Activated CD8-positive, alpha-beta memory T cell treated with anti-CD3 and anti-CD28 coated beads, Interleukin-2, amount 50 U/mL, for 1 hour (primary cell): ENCODE data around the gene CRB2.

Experiments
- DNase-seq: peaks from one replicate; pipeline ENCODE4 v3.0.0-alpha.2; 2020; ENCODE audit errors: extremely low read depth

The CRB2 gene

DNA sequence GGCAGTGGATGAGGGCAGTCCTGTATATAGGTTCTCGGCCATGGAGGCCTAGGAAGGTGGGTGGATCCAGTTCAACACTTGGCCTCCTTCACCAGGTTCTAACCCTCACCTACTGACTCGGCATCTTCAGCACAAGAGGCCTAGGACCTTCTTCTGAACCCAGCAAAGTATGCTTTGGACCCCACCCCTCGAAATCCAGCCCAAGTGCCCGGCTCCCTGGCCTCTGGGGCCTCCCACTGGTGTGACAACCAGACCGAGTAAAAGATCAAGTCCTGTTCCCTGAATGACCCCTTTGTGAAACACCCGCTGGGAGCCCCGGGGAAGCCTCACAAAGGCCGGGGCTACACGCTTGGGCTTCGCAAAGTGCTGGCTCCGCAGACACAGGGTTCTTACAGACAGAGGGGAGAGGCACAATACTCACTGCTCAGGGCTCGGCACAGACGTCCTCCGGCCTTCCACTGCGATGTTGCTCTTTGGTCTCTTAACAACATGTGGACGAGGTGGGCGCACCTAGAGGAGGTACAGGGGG lies 47.0 kb downstream of the CRB2 start:
- DNase-seq = no peak

DNA sequence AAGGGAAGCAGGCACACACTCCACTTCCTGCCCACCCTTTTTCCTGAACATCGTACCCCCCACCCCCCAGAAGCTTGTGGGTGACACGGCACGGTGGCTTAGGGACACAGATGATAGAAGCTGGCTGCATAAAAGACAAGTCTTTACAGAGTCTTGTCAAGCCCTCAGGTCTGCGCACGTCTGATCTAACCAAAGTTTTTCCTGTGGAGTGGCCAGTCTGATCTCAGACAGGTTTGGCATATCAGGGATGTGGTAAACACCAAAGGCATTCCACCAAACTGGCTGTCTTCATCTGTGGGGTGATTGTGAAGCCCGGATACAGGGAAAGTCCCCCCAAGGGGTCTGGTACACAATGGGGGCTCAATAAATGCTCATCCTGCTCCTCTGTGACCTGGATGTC lies 50.0 kb downstream of the CRB2 start:
- DNase-seq = no peak

DNA sequence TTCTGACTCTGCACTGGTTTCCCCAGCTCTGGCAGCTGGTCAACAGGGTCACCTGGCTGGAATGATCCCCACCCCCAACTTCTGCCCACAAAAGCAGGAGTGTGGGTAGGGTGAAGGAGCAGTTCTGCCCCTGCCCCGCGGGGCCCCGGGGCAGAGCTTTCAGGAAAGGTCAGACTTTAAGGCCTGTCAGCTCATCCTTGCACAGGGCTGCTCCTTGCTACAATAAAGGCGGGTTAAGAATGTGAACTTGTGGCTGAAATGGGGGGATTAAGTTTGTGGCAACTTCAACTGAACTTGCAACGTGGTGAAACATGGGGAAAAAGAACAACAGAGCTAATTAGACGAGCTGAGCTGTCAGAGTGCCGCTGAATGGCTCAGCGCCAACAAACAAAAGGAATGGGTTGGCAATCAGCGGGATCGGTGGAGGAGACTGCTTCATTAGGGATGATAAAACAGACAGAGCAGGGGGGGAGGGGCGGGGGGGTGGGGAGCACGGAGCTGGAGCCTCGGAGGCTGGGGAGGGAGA lies 50.8 kb downstream of the CRB2 start:
- no peak for DNase-seq

GRCh38 chr9:123407217-123407851 lies 51.3 kb downstream of the CRB2 start:
- no peak for DNase-seq

DNA sequence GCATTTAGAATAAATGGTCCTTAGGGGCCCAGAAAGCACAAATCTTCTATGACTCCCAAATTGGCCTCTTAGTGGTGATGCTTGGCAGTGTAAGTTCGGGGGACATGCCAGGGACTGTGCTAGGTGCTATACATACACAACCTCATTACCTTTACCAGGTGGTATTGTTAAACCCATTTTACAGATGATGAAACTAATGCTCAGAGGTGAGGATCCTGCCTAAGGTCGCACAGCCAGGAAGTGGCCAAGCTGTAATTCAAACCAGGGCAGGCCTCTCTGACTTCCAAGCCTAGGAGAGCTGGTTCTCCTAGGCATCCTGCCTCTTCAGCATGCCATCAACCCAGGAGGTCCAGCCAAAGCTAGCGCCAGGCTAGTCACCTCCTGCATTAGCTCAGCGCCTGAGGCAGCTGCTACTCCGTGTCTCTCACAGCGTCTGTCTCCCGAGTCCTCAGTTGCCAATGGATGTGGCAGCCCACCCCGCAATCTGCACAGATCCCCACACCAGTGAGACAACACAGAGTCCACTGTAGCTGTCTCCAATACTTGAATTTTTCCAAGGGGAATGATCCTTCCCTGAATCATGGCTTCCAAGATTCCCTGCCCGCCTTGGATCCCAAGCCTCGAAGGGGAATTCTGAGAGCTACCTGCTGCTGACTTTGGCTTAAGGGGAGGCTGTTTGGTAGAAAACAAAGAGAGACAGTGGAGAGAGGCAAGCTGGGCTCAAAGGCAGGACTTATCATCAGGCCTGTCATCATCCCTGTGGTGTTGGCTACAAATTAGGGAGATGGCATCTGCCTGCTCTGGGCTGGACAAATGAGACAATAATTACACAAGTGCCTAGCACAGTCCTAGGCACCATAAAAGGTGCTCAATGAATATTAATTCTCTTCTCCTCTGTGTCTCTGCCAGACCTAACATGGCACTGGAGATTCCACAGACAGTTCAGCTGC lies 52.6 kb downstream of the CRB2 start:
- DNase-seq = no peak

DNA sequence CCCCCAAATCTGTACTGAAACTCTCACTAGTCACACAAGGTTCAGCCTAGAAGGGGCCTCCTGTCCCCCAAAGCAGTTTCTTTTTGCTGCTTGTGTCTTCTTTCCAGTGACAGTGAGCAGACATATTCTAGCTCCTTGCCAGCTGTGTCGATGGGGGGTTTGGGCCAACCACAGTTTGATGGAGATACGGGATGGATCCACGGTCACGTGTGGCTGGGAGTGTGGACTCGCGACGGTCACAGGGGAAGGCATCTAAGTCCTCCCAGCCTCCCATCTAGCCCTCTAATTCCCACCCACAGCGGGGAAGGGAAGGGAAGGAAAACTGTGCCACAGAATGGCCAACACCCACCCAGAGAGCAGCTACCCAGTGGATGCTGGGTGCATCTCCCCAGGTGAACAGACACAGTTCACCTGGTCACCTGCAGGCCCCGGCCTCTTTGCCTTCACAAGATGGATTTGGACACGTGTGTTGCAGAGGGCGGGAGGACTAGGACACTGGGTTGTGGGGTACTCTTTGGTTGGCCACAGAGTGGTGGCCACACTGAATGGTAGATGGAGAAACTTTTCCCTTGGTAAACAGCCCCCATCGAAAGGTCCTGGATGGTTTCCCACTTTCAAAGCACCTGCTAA lies 54.4 kb downstream of the CRB2 start:
- DNase-seq = no peak

- DNase-seq = no peak
These were observed 55.2 kb downstream of the CRB2 start for GRCh38 chr9:123411191-123411590.

DNA sequence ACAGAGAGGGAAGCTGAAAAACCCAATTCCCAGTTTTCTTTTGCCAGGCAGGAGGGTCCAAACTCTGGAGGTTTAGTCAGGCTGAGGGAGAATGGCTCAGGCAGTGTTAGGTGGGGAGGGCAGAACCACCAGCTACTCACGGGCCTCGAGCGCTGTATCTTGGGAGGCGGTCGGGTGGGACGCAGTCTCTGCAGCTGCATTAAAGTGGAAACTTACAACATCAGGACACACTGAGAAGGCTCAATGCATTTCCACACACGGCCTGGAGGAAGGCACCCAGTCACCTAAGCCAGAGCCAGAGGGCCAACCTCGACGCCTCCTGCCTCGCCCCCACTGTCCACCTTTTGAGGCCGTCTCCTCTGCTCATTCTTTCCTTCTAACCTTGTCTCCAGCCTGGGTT lies 55.6 kb downstream of the CRB2 start:
- no peak for DNase-seq

DNA sequence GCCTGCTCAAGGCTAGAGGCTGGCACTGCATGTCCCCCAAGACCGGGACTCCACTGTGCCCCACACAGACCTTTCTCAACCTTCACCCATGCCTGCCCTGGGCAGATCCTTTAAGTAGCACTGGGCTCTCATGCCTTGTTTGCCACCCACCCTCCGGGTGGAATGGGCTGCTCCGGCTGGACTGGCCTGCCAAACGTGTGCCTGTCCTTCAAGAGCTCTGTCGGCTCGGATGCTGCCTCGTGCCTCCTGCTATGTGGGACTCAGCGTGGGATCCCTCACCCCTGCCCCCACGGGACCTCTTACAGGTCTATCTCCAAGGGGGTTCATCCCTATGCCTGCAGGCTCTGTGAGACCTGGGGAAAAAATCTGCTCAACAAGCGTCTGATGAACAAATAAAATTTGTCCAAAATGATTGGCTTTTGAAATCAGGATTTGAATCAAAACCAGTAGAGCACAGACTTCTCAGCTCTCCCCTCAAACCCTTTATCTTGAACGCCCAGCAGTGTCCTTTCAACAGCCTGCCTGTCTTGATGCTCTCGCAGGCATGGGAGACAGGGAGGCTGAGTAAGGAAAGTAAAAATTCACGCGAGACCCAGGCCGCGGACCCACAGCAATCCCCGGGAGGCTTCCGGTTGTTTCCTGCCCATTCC lies 56.3 kb downstream of the CRB2 start:
- no peak for DNase-seq

DNA sequence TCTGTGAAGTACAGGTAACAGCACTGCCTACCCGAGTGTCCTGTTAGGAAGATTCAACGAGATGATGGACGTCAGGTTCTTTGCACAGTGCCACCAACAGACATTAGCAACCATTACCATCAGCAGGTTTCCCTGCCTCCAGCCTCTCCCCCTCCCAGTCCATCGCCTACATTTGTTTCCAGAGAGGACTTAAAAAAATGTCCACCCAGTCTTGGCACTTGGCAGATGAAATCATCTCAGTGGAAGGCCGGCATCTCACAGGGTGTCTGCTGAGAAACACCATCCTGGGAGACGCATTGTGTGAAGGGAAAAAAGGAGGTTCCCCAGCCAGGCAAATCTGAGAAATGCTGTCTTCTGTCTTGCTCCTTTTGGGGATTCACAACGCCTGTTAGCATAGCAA lies 58.2 kb downstream of the CRB2 start:
- DNase-seq = no peak

- no peak for DNase-seq
These were observed 59.2 kb downstream of the CRB2 start for GRCh38 chr9:123414936-123415930.

- DNase-seq = no peak
These were observed 60.2 kb downstream of the CRB2 start for GRCh38 chr9:123416176-123416575.

DNA sequence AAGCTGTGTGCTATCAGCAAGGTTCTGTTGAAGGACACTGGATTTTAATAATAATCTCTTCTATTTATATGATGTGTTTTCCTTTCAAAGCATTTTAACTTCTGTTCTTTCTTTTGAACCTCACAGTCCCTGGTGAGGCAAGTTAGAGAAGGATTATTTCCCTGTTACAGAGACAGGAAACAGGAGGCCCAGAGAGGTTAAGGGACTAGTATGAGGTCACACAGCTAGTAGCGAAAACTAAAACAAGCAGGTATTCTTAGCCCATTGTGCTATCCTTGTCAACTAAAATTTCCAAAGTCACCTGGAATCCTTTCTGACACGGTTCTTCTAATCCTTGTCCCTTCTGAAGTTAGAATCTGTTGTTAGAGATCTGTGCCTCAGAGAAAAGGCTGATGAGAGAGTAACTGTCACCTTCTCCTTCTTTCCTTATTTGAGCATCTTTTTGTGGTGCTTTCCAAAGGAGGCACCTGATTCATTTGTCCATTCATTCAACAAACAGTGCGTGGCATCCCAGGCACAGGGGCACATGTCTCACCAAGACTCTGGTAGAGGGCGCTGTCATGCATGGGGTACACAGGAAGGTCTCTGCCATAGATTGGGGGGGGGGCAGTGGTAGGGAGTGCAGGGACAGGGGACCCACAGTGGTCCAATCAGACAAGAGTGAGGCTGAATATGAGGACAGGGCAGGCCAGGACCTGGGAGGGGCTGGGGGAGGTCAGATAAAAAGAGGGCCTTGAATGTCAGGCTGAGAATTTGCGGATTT lies 61.5 kb downstream of the CRB2 start:
- no peak for DNase-seq

DNA sequence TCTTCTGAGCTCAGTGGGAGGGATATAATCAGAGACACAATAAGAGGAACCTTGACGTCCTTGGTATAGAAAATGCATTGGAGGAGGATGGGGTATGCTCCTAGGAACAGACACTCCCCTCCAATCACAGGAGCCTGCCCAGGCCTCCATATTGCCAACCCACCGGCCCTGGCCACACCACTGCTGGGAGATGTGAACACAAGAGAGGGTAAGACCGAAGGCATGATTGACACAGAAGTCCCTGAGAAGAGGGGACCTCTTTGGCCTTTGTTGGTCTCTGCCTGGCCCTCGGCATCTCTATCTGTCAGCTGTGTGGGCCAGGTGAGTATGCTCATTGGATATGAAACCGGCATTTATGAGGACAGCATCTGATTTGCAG lies 62.0 kb downstream of the CRB2 start:
- no peak for DNase-seq

DNA sequence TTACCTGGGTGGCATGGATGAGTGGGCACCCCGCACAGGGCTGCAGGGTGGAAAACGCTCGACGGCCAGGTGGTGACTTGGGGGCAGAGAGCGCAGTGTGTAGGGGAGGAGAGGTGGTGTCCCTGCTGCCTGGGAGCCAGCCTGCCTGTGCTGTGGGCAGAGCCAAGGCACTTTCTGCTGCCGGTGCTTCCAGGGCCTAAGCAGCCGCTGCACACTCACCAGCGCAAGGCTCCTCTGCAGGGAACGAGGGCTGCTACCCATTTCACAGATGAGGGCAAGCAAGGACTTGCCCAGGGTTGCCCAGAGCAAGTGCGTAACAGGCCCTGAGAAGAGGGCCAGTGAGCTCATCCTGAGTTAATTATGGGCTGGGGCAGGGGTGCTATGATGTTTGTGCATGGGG lies 62.5 kb downstream of the CRB2 start:
- DNase-seq = no peak

GRCh38 chr9:123419091-123419490 lies 63.1 kb downstream of the CRB2 start:
- DNase-seq = no peak

- DNase-seq = no peak
These were observed 64.0 kb downstream of the CRB2 start for GRCh38 chr9:123419721-123420591.

DNA sequence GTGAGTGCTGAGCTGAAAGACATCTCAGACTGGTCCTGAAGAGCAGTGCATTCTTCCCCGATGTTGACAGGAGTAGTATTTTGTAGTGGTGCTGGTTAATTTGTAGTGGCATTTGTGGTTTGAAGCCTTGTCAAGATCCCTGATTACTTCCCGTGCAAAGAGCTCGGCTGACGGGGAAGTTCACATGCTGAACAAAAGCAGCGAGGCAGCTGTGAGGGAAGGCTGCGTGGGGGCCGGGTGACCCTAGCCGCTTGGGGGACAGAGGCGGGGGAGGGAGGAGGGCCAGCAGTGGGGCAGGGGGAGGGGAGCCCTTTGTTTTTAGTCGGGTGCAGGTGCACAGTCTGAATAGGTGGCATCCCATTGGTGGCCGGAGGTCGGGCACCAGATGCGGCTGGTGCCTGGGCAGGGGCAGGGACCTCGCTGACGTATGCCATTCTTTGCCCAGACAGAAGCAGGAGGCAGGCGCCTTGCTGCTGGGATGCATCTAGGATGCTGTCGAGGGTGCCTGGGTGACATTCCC lies 64.7 kb downstream of the CRB2 start:
- DNase-seq = no peak

- no peak for DNase-seq
These were observed 65.2 kb downstream of the CRB2 start for GRCh38 chr9:123421186-123421585.
